Breast epithelium (tissue), 3 donors: ENCODE data around the gene TLE6.
A peak's percentile ranks its signal among the peaks of the same experiment; 100 is the strongest.

Experiments
- POLR2A ChIP-seq: fragments of 450-650 bp; IDR thresholded peaks from one replicate; pipeline ENCODE4 v1.6.1; 2016; ENCODE audit warnings: antibody characterized with exemption, mild to moderate bottlenecking, moderate library complexity
- POLR2AphosphoS5 ChIP-seq, 3 donors: sonication (generic); formaldehyde crosslinking; IDR thresholded peaks; one replicate each; pipeline ENCODE4 v1.6.1; 2017; ENCODE audit warnings: antibody characterized with exemption in 3 of 3
- TF ChIP-seq, protein P1 (sequence below), 3 donors: fragments of 450-650 bp; IDR thresholded peaks; one replicate each; pipeline ENCODE4 v1.5.1; 2016 to 2017; ENCODE audit warnings: antibody characterized with exemption in 3 of 3, mild to moderate bottlenecking in 3 of 3, moderate library complexity in 3 of 3

DNA sequence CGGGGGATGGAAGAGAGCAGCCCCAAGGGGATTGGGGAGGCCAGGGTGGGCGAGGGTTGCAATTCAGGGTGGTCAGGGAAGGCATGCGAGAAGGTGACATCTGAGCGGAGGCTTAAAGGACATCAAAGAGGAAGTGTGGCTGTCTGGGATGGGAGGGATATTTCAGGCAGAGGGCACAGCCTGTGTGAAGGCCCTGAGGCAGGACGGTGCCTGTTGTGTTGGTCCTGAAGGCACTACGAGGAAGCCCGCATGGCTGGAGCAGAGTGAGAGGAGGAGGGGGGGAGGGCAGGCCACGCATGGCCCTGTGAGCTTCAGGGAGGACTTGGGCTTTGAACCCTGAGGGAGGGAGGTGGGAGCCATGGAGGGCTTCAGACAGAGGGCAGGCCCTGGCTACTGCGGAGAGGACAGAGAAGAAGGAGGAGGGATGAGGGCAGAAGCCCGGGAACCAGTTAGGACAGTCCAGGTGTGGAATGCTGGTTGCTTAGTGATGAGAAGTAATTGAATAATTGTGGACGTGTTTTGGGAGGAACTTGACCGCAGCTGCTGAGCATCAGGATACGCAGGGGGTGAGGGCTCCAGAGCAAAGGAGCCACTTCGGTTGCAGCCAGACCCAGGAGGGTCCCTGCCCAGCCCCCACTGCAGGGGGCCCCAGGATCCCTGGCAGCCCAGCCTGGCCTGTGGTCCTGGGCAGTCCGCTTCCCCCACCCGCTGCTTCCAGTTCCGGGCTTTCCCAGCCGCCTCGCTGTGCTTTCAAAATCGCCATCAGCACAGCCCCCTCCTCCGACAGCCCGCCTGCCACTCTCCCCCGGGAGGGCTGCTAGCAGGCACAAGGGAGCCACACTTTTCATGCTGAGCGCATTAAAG, 6.2 kb downstream of the TLE6 start:
- TF ChIP-seq POLR2A (no peak), POLR2AphosphoS5 (IDR thresholded peaks at IDR 0.05) (peak; percentile 17 to 80 (median 79))
- TF ChIP-seq, protein P1, sequence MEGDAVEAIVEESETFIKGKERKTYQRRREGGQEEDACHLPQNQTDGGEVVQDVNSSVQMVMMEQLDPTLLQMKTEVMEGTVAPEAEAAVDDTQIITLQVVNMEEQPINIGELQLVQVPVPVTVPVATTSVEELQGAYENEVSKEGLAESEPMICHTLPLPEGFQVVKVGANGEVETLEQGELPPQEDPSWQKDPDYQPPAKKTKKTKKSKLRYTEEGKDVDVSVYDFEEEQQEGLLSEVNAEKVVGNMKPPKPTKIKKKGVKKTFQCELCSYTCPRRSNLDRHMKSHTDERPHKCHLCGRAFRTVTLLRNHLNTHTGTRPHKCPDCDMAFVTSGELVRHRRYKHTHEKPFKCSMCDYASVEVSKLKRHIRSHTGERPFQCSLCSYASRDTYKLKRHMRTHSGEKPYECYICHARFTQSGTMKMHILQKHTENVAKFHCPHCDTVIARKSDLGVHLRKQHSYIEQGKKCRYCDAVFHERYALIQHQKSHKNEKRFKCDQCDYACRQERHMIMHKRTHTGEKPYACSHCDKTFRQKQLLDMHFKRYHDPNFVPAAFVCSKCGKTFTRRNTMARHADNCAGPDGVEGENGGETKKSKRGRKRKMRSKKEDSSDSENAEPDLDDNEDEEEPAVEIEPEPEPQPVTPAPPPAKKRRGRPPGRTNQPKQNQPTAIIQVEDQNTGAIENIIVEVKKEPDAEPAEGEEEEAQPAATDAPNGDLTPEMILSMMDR (IDR thresholded peaks at IDR 0.05): no peak
